Dermis microvascular lymphatic vessel endothelial cell (primary cell): Measurements from ENCODE around the gene PISD. TPM values are rescaled to one million over a fixed set of nuclear protein-coding genes. Genes with fewer than 3 reads are reported as not detected.

Source experiments
- DNase-seq, 2 donors: peaks; one replicate each; pipeline versions ENCODE4 v3.0.0 to v3.0.0-alpha.2; 2010; ENCODE audit warnings: low read depth in 2 of 2
- total RNA-seq: library from RNA; depleted of rRNA; stranded (reverse); fragments of >200 nt; gene quantifications from 2 replicates; pipeline ENCODE4 v1.2.1, GENCODE V29; 2014

The PISD gene
- total RNA-seq, 1 donor from 2014 or later, result 19.8 TPM

DNA sequence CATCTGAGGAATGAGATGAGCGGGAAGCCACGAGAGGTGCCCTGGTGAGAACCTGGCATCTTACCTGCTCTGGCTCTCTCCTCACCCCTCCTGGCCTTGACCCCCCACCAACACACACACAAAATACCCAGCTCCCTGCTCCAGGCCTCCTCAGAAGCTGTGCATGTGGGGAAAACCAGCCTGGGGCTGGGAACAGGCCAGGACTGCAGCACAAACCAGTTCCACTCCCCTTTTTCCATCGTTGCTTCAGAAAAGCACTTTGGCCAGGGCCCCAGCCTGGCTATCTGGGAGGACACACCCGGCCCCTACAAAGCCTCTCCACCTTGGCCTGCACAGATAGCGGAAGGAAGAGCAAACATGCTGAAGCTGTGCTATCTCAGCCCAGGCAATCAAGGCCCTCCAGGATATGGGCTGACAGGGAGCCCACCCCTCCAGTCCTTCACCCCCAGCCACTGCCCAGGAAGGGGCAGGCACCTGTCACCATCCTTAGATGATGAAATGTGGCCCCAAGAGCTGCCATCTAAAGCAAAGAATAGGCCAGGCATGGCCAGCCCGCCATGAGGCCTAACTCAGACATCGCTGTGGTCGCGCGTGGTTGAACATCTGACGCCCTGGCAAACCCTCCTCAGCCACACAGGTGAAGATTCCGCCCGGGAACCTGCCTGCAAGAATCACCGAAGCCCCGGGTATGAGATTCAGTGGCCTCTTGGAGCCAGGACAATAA lies 35.4 kb downstream of the PISD start:
- no peak for DNase-seq

DNA sequence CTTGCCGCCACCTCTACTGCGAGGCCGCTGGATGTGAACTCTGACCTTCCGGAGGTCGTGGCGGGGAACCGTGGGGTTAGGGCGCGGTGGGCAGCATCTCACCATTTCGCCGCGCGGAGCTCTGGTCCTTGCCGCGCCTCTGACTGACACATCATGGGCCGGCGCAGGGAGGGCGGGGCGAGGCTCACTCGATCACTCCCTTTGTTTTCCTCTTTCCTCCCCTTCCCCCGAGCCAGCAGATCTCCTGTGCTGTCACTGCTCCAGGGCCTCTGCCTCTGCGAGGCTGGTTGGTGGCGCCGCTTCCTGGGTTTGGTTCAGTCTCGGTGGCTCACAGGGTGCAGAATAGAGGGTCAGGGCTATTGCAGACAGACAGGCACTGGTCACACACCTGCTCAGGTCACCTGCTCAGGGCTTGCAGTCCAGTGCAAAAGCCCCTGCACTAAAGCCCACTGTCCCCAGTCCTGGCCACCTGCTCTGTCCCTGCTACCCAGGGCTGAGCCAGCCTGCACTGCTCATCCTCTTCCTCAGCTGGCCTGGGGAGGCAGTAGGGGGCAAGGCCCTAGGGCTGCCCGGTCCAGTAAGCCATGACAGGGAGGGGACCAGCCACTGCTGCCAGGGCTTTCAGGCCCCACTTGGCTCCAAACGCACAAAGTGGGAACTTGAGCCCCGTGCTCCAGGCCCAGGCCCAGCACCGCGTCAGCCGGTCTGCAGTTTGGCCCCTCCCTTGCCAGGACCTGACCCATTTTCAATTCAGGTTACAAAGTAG lies 36.2 kb downstream of the PISD start:
- DNase-seq, result peak in 1 of 2 donors; percentile 86

GRCh38 chr22:31625257-31625640 lies 36.8 kb downstream of the PISD start:
- no peak for DNase-seq

DNA sequence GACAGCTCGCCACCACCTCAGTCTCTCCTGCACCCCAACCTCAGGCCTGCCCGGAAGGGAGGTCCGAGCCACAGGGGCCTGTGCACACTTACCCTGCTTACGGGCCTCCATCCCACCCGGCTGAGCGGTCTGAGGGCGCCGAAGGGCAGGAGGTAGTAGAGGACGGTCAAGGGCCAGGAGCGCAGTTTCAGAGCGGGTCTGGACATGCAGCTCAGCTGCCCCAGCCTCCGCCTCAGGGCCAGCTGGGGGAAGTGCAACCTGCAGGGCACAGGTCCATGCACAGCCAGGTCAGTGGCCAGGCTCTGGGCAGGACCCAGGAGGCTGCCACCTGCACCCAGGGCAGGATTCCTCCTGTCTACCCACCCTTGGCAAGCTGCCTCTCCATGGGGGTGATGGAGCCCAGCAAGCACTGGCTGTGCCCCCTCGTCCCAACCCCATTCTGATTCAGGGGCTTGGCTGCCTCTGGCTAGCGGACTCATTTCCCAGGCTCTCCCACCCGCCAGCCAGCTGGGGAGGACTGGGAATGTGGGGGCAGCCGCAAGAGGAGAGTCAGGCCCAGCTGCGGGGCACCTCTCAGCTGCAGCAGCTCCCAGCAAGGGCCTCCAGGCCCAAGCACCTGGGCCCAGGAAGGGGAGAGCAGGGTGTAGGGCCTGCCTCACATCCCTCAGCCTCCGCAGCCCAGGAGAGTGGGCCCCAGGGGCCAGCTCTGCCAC lies 38.3 kb downstream of the PISD start:
- DNase-seq, result no peak

DNA sequence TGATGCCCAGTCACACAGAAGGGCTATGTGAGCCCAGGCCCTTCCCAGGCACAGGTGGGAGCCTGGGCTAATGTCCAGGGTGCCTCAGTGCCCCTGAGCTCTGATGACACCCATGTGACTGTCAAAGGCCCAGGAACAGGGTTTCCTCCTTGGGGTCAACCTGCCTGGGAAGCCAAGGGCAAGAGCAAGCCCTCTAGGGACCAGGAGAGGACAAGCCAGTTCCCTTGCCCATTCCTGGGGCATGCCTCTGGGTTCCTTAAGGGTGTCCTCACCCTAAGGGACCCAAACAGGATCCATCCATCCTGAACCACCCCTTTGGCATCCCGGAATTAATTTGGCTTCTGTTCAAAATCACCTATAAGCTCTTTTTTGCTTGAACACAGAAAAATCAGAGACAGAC lies 39.0 kb downstream of the PISD start:
- no peak for DNase-seq

- DNase-seq, result no peak
These were observed 40.4 kb downstream of the PISD start for GRCh38 chr22:31621507-31622124.

DNA sequence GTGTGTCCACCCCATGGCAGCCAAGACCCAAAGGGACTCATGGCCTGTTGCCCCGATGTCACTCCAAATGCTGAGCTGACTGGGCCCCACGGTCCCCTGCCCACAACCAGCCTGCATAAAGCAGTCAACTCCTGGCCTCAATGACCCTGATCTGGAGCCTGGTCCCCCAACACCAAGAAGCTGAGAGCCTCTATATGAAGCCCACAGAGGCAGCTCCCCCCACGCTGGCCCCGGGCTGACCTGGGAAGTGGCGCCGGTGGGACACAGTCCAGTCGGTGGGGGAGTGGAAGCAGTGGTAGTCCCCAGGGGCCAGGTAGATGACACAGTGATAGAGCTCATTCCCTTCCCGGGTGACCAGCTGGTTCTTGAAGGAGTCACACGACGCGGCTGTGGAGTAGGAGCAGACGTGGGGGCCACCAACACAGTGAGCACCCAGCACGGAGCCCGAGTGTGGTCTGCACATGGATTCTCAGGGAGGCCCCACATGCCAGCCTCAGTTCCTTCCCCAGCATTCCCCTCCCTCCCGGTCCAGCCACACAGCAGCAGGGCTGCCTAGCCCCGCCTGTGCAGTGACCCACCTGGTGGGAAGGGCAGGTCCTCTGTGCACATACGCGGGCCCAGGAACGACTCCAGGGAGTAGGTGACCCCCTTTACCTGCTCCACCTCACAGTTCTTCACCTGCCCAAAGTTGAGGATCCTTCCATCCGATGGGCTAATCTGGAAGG lies 41.1 kb downstream of the PISD start:
- DNase-seq, result no peak

DNA sequence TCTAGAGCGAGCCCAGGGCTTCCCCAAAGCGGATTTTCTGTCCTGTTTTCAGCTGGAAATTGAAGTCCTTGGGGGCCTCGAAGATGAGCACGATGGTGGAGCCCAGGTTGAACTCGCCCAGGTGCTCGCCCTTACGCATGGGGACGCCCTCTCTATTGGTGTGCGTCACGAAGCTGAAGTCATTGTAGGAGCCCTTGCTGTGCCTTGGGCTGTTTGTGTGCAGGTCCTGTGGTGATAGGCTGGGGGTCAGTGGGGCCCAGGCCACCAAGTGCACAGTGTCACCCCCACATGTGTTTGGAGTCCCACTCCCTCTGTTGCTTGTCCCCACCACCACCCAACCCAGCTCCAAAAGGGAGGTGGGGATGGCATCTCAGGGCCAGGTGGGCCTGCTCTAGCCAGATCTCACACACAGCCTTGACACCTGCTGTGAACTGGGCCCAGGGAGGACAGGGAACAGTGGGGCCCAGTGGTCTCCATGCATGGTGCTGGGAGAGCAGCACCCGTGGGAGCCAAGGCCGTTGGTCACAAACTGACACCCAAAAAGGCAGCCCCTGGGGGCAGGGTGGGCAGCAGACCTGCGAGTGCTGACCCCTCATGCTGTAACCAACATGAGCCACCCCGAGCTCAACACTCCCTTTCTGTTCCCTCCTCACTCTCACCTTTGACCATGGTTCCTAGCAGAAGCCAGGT lies 42.3 kb downstream of the PISD start:
- DNase-seq, result no peak

DNA sequence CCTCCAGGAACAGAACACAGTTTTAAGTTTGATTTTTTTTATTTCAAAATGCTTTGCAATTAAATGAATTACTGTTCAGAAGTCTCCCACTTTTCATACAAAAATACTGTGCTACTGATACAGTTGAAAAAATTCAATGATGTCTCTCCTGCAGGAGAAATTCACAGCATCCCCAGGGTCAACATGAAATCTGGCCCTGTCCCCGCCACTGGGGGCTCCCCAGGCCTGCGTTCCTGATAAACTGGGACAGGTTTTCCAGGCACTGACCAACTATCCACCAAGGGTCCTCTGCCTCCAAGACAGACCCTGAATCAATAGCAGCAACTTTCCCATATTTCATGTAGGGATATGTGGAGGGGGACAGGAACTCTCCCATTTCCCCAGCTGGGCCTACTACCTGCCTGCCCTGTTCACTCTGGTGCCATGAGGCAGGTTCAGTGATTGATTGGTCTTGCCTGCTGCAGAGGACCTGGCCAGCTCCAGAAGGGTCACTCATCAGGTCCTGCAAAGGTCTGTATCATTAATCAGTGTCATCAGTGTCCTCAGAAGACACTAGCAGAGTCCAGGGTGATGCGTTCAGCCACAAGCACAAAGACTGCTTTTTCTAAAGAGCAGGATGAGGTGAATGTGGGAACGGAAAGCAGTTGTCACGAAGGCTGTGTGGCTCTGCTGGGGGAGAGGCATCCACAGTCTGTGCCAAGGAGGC lies 43.4 kb downstream of the PISD start:
- DNase-seq, result no peak

DNA sequence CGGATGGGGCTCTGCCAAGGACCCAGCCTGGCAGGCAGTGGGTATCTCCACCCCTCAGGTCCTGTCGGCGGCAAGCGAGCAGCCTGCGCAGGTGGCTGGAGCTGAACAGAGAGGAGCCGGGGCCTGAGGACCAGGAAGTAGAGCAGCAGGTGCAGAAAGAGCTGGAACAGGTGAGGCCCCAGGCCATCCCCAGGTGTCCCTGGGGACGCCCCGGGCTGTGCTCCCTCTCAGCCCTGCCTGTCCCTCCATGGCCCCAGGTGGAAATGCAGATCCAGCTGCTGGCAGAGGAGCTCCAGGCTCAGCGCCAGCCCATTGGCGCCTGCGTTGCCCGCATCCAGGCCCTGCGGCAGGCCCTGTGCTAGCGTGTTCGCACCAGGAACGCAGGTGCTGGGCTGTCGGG lies 44.0 kb downstream of the PISD start:
- no peak for DNase-seq

- no peak for DNase-seq
These were observed 45.6 kb downstream of the PISD start for GRCh38 chr22:31616315-31616980.

DNA sequence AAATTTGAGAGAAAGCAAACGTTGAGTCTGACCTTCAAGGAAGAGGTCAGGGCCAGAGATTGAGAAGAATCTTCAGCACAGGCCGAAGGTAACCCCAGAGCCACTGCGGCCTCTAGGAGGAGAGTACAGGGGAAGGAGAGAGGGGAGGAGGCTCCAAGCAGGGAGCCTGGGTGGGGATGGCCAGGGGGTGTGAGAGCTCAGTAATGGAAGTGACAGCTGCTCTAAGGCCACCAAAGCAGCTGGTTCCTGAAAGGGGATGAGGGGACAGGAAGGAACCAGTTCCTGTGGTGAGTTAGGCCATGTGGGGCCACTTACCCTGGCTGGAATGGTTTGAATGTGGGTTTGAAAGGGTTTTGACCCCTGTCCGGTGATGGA lies 46.1 kb downstream of the PISD start:
- no peak for DNase-seq

DNA sequence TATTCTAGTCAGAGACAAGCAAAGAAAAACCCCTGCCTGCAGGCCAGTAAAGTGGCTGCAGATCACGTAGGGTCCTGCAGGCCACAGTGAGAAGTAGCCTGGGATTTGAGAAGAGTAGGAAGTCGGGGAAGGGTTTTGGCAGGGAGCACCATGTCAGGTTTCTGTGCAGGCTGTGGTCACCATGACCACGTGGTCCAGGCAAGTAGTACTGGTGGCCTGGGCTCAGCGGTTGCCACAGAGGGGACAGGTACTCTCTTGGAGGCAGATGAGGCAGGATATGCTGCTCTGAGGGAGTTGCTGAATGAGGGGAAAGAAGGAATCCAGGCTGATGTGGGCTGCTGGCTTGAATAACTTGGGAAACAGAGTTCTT lies 46.5 kb downstream of the PISD start:
- DNase-seq, result no peak

DNA sequence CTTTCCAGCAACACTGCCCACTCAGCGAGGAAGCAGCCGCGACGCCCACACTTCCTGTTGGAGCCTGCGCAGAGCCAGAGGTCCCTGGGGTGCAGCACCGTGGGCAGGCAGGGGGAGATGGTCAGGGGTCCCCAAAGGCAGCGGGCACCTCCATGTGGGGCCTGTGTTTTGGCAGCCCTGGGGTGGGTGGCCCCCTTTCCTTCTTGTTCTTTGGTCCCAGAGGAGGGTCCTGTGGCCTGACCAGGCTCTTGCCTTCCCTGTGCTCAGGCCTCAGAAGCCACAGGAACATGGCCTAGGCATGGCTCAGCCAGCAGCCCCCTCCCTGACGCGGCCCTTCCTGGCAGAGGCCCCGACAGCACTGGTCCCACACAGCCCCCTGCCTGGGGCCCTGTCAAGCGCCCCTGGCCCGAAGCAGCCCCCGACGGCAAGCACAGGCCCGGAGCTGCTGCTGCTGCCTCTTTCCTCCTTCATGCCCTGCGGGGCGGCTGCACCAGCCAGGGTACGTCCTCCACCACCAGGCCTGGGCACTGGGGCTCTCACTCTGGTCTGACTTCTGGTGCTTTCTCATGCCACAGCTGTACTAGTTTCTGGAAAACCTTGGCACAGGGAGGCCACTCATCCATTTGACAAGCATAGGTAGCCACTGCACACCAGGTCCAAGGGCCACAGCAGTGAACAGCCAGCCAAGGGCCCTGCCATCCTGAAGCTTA lies 47.1 kb downstream of the PISD start:
- DNase-seq, result no peak

DNA sequence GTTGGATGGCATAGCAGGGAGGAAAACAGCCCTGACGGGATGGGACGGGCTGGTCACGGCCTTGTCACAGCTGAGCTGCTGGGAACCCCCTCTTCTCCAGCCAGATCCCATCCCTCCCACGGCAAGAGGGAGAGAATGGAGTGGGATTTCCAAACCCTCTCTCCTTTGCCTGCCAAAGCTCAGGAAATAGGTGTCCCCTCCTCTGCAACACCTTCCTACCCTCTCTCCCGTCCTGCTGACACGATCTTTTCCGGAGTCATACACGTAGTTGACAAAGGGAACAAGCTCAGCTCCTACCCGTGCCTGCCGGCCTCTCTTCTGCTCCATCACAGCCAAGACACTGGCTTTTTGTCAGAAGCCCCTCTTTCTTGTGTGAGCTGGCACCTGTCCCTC lies 48.1 kb downstream of the PISD start:
- no peak for DNase-seq

GRCh38 chr22:31613286-31613903 lies 48.6 kb downstream of the PISD start:
- no peak for DNase-seq

- DNase-seq, result no peak
These were observed 49.1 kb downstream of the PISD start for GRCh38 chr22:31612891-31613285.

GRCh38 chr22:31611061-31611760 lies 50.8 kb downstream of the PISD start:
- DNase-seq, result peak in 1 of 2 donors; percentile 56
